ENCODE data around the gene DZANK1. TPM values are rescaled to one million over a fixed set of nuclear protein-coding genes. Genes with fewer than 3 reads are reported as not detected.
"Not testable (repeated sequence)": the region's sequence is repeated elsewhere in the genome, so short reads cannot be mapped to it uniquely, and the experiment has no call there.

Gene DZANK1
- total RNA-seq, 1 donor from 2014 or later: 0.38 TPM

GRCh38 chr20:18394363-18394762 lies 72.5 kb downstream of the DZANK1 start:
- intact Hi-C loops (cut with DNase I): no loop called here
- no peak for DNase-seq (ENCODE audit: low spot score)

- DNase-seq (ENCODE audit: low spot score): no peak
- intact Hi-C loops (cut with DNase I): no loop called here
These were observed 75.1 kb downstream of the DZANK1 start for GRCh38 chr20:18391686-18392085.

GRCh38 chr20:18390201-18390600 lies 76.6 kb downstream of the DZANK1 start:
- no peak for DNase-seq (ENCODE audit: low spot score)
- intact Hi-C loops (cut with DNase I): no loop called here

GRCh38 chr20:18388860-18389259 lies 78.0 kb downstream of the DZANK1 start:
- intact Hi-C loops (cut with DNase I): no loop called here
- no peak for DNase-seq (ENCODE audit: low spot score)

GRCh38 chr20:18380908-18381529 lies 85.8 kb downstream of the DZANK1 start:
- DNase-seq (ENCODE audit: low spot score): no peak
- intact Hi-C loops (cut with DNase I): no loop called here

GRCh38 chr20:18377896-18378481 lies 88.8 kb downstream of the DZANK1 start:
- intact Hi-C loops (cut with DNase I): no loop called here
- DNase-seq (ENCODE audit: low spot score): no peak

- intact Hi-C loops (cut with DNase I); DNase-seq (ENCODE audit: low spot score): not testable (repeated sequence)
These were observed 91.3 kb downstream of the DZANK1 start for GRCh38 chr20:18375551-18375950.

GRCh38 chr20:18372296-18372695 lies 94.5 kb downstream of the DZANK1 start:
- DNase-seq (ENCODE audit: low spot score): no peak
- intact Hi-C loops (cut with DNase I): no loop called here

GRCh38 chr20:18364768-18365167 lies 102.1 kb downstream of the DZANK1 start:
- intact Hi-C loops (cut with DNase I): no loop called here
- DNase-seq (ENCODE audit: low spot score): no peak

GRCh38 chr20:18363708-18364107 lies 103.1 kb downstream of the DZANK1 start:
- DNase-seq (ENCODE audit: low spot score): no peak
- intact Hi-C loops (cut with DNase I): no loop called here

- DNase-seq (ENCODE audit: low spot score): no peak
- intact Hi-C loops (cut with DNase I): no loop called here
These were observed 103.9 kb downstream of the DZANK1 start for GRCh38 chr20:18362916-18363315.

GRCh38 chr20:18361678-18362077 lies 105.2 kb downstream of the DZANK1 start:
- intact Hi-C loops (cut with DNase I): no loop called here

GRCh38 chr20:18360635-18361034 lies 106.2 kb downstream of the DZANK1 start:
- intact Hi-C loops (cut with DNase I): no loop called here
- no peak for DNase-seq (ENCODE audit: low spot score)

More at GRCh38 chr20:18361678-18362077, 105.2 kb downstream of the DZANK1 start:
- DNase-seq (ENCODE audit: low spot score): no peak

- intact Hi-C loops (cut with DNase I): no loop called here
- DNase-seq (ENCODE audit: low spot score): no peak
These were observed 107.0 kb downstream of the DZANK1 start for GRCh38 chr20:18359854-18360253.

GRCh38 chr20:18349749-18350148 lies 117.1 kb downstream of the DZANK1 start:
- DNase-seq (ENCODE audit: low spot score); intact Hi-C loops (cut with DNase I): not testable (repeated sequence)

Small RNA genes within 50 kb of the gene (microRNA-seq; reads per million reads assigned to microRNA genes)
- not detected for gene MIR3192

Other genes with a start within 250 kb of the DZANK1 start
- gene ZNF133, start 178.5 kb downstream of the DZANK1 start, total RNA-seq: 6.0 TPM
- gene POLR3F, start 360 bp upstream of the DZANK1 start, total RNA-seq: 7.2 TPM
- gene RBBP9, start 30.2 kb upstream of the DZANK1 start, total RNA-seq: 6.8 TPM
- gene SEC23B, start 40.9 kb upstream of the DZANK1 start, total RNA-seq: 15.4 TPM
- gene SMIM26, start 100.4 kb upstream of the DZANK1 start, total RNA-seq: 84.4 TPM
- gene DTD1, start 121.0 kb upstream of the DZANK1 start, total RNA-seq: 14.3 TPM

All from cardiac septum (tissue), 1 donor.